NCI-H226 (cell line): ENCODE measurements around the gene SPOCK1.
A peak's percentile ranks its signal among the peaks of the same experiment; 100 is the strongest.

Experiments
- DNase-seq: peaks from one replicate; pipeline ENCODE4 v3.0.0-alpha.2; 2015

Gene SPOCK1

GRCh38 chr5:137142764-137143605 is 356.1 kb downstream of the SPOCK1 start:
- DNase-seq: peak; percentile 30

GRCh38 chr5:137142346-137142745 is 356.8 kb downstream of the SPOCK1 start:
- no peak for DNase-seq

DNA sequence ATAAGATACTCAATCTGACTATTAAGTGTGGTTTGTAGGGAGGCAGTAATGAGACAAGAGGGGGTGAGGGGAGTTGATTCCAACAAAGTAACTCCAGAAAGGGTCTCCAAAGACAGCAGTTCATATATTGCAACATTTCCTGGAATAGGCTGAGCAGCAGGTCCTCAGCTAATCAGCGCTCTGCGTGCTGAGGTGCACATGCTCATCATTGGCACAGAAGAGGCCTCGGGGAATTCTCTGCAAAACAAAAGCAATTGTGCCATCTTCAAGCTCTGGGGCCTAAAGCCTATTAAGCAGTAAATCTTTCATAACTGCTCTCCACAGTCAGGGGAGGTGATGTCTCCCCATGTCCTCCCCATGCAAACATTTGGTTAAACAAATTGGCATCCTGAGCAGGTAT is 357.3 kb downstream of the SPOCK1 start:
- no peak for DNase-seq

DNA sequence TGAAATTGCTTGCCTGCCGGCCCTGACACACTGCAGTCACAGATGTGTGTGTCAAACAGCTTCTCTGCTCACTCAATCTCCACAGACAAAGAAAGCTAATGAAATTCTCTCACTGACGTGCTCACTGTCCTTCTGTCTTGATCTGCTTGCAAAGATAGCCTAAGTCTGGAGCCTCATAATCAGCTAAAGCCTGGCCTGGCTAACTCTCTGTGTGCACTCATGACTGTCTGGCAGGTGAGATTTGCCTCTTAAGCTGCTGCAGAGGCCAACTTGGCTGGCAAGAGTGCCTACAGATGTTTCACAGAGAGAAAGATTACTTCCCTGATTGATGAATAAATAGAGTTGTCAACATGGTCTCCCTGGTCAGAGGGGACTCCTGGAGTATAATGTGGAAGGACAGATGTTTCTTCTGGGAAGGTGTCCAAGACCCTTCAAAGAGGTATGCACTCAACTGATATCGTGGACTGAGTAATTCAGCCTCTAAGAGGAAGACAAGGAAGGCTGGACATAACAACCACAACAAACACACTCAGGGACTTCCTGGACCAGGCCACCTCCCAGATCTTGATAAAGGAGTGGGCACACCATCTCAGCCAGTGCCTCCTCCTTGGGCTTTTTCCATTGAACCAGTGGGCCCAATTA is 362.0 kb downstream of the SPOCK1 start:
- no peak for DNase-seq

- no peak for DNase-seq
Observed at GRCh38 chr5:137134920-137135532, 364.1 kb downstream of the SPOCK1 start.

- DNase-seq: no peak
Observed at GRCh38 chr5:137129886-137130680, 369.0 kb downstream of the SPOCK1 start.

GRCh38 chr5:137128012-137128411 is 371.1 kb downstream of the SPOCK1 start:
- DNase-seq: no peak

- no peak for DNase-seq
Observed at GRCh38 chr5:137126829-137127228, 372.3 kb downstream of the SPOCK1 start.

DNA sequence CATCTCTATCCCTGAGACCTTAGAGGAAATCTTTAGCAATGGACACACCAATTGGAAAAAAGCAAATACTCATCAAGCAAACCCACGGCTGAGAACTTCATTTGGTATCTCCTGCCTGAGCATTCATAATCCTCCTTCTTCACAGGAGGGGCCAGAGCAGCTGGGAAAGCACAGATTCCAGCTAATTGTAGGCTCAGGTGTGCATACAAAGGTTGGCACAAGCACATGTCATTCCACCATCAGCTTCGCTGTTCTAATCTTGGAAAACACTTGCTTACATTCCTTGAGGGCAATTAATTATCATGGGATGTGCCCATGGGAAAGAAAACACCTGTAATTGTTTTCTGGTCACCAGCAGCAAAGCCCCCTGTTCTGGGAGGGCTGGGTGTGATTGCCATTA is 376.6 kb downstream of the SPOCK1 start:
- no peak for DNase-seq

GRCh38 chr5:137122075-137122474 is 377.1 kb downstream of the SPOCK1 start:
- no peak for DNase-seq

- no peak for DNase-seq
Observed at GRCh38 chr5:137119321-137119720, 379.8 kb downstream of the SPOCK1 start.

DNA sequence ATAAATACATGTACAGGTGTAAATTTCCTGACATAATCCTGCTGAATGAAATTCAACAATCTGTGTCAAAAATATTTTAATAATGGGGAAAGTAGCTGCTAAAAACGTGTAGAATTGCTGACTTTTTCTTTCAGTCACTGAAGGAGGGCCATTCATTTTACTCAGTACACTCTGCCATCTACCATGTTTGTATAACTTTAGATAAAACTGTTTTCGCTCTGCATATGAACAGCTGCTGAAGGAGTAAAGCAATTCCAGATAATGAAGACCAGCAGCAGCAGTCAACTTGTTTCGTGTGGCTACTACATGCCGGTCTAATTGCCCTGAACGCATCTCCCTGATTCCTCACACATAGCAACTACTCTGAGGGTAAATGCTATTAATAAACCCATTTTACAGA is 380.5 kb downstream of the SPOCK1 start:
- no peak for DNase-seq

DNA sequence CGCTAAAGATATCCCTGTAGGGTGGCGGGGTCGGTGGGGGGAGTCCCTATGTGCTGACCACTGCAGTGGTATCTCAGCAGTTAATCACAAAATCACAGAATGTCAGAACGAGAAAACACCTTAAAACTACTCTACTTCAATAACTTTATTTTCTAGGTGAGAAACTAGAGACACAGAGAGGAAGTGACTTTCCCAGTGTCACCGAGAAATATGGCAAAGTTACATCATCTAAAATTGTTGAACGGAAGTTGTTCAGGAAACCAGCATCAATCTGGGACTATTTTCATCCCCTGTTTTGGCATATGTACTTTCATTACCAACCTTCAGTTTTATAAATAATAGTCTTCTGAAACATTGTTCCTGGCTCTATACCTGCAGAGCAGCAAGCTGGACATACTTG is 384.0 kb downstream of the SPOCK1 start:
- DNase-seq: no peak

DNA sequence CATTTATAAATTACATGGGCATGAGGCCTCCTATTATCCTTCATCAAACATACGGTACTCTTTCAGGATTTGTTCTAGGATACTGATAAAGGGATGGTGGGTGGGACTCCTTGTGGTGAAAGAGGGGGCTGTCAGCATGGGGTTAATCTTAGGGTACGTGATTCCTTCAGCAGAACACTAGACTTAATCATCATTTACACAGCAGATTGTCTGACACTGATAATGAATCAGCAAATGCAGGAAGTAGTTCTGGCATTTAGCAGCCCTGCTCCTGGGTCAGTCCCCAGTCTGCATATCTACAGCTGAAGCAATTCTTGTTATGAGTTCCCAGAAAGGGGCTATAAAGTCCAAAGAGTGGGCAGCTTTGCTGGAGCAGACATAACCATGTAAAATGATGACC is 384.6 kb downstream of the SPOCK1 start:
- no peak for DNase-seq

- DNase-seq: no peak
Observed at GRCh38 chr5:137113939-137114338, 385.2 kb downstream of the SPOCK1 start.

GRCh38 chr5:137113161-137113560 is 386.0 kb downstream of the SPOCK1 start:
- DNase-seq: no peak

- DNase-seq: no peak
Observed at GRCh38 chr5:137105351-137106035, 393.6 kb downstream of the SPOCK1 start.

GRCh38 chr5:137101544-137101943 is 397.6 kb downstream of the SPOCK1 start:
- no peak for DNase-seq

DNA sequence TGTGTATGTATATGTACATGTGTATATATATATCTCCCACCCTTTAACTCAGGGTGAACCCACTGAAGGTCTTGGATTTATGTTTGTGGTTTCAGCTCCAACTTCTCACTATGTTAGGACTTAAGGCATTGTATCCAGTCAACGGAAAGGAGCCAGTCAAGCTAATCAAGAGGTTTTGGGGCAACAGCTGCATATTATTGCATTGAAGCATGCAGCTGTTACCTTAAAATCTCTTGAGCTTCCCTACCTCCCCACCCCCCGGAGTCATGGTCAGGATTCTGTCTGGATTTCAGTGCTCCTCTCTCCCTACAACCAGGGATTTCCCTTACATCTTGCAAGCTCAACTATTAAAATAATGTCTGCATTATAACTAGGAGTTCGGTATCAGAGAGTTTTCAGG is 399.5 kb downstream of the SPOCK1 start:
- DNase-seq: no peak

DNA sequence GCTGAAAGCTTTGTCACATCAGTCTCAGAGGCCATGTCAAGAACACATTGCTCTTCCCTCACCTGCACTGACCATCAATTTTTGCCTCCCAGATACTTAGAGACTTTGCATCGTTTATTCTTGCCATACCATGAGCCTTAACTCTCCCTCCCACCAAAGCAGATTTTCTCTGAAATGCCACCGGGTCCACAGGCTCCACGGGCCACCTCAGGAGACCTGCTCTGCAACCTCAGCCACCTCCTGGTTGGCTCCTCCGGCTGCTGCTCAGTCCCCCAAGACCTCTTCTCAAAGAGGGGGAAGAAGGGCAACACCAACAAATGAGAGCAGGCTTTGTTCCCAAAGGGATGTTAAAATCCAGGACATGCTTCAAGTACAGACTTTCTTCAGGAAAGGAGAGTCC is 400.5 kb downstream of the SPOCK1 start:
- no peak for DNase-seq

GRCh38 chr5:137098238-137098637 is 400.9 kb downstream of the SPOCK1 start:
- DNase-seq: no peak

DNA sequence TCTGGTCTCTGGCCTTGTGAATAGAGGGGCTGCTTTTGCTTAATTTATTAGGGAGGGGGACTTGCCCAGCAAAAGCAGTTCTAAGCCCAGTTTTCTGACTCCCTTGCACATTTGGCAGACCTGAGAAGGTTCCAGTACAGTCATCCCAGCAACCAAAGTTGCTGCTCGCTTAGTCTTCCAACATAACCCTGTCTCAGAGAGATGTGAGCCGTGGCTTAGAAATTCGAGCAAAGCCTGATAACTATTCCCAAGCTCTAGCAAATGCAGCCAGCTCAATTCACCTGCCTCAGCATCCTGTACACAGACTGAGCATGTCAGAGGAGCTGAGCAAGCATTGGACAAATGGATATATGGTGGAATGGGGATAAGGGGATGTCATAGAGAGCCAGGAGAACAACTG is 401.9 kb downstream of the SPOCK1 start:
- no peak for DNase-seq
